HepG2 (cell line): ENCODE data around the gene ZGRF1. TPM values are rescaled to one million over a fixed set of nuclear protein-coding genes. Genes with fewer than 3 reads are reported as not detected.

Source experiments
- NR2F2 ChIP-seq: IDR thresholded peaks from 2 replicates; pipeline ENCODE4 v1.6.1; 2012; ENCODE audit warnings: low read depth, inconsistent platforms, borderline replicate concordance
- SAP130 ChIP-seq: IDR thresholded peaks from 2 replicates; pipeline ENCODE4 v1.6.1; 2016; ENCODE audit warnings: low read depth
- THAP9 ChIP-seq: sonication (generic); formaldehyde crosslinking; IDR thresholded peaks from 2 replicates; pipeline ENCODE4; 2020; ENCODE audit warnings: missing genetic modification reagents, mild to moderate bottlenecking, borderline replicate concordance
- ZNF18 ChIP-seq: sonication (generic); formaldehyde crosslinking; IDR thresholded peaks from 2 replicates; pipeline ENCODE4 v1.8.0; 2022; ENCODE audit warnings: mild to moderate bottlenecking, missing genetic modification reagents; ENCODE audit not compliant: insufficient replicate concordance
- ZNF484 ChIP-seq: sonication (generic); formaldehyde crosslinking; IDR thresholded peaks from 2 replicates; pipeline ENCODE4 v1.5.1; 2020; ENCODE audit warnings: mild to moderate bottlenecking, low read depth, missing genetic modification reagents, borderline replicate concordance
- ZNF543 ChIP-seq: sonication (generic); formaldehyde crosslinking; IDR thresholded peaks from 2 replicates; pipeline ENCODE4 v1.4.0; 2020; ENCODE audit warnings: mild to moderate bottlenecking, missing genetic modification reagents
- ZNF781 ChIP-seq: sonication (generic); formaldehyde crosslinking; IDR thresholded peaks from 2 replicates; pipeline ENCODE4 v1.5.1; 2020; ENCODE audit warnings: borderline replicate concordance, mild to moderate bottlenecking, missing genetic modification reagents; ENCODE audit errors: not compliant biosample characterization
- polyA plus RNA-seq, 8 experiments: library from polyadenylated mRNA; depleted of rRNA in 3 of 8; stranded (reverse) in 7 of 8; unstranded in 1 of 8; fragments of >200 nt; fragmentation: Illumina TruSeq in 4 of 8; extraction: Trizol in 4 of 8; gene quantifications; 2 replicates each; pipeline versions ENCODE4 v1.2.1 to v1.2.3, GENCODE V29; 2011 to 2016; ENCODE audit warnings: low read depth in 4 of 8, missing spikeins in 1 of 8, mixed read lengths in 1 of 8; ENCODE audit not compliant: insufficient read depth in 1 of 8
- total RNA-seq, 5 experiments: library from RNA; depleted of rRNA; stranded (reverse); fragments of >200 nt; fragmentation: Illumina TruSeq; extraction: Trizol; gene quantifications; 2 replicates each; pipeline ENCODE4 v1.2.3, GENCODE V29; 2016; ENCODE audit warnings: low read depth in 1 of 5

ZGRF1 gene
- total and polyA plus RNA-seq, 2 of the 13 experiments (the other 11 are each of a cell fraction or from before 2014, with no cell fraction given) = 8.6 to 15.9 TPM

- TF ChIP-seq THAP9 (CRISPR knock-in tag) = peak; percentile 89
- no peak; the same call in 1 of the 2 replicates for TF ChIP-seq NR2F2
- TF ChIP-seq ZNF781 (CRISPR knock-in tag) = peak; percentile 49
- no peak for TF ChIP-seq ZNF484 (CRISPR knock-in tag)
- TF ChIP-seq ZNF18 (CRISPR knock-in tag) = no peak
- TF ChIP-seq ZNF543 = no peak
- TF ChIP-seq SAP130 (CRISPR knock-in tag) = peak; percentile 99
Measured at GRCh38 chr4:112636688-112637551, at the start of gene ZGRF1, which contains the start of gene LARP7 (continued).
